HL-60 (cell line): Measurements from ENCODE around the gene EXOG.
A peak's percentile ranks its signal among the peaks of the same experiment; 100 is the strongest.

ENCODE experiments used
- DNase-seq, 2 experiments: peaks; one replicate each; pipeline ENCODE4 v3.0.0-alpha.2; 2010 to 2020; ENCODE audit warnings: low read depth in 1 of 2, low spot score in 1 of 2
- H3K27ac ChIP-seq: fragments of 250-450 bp; sonication (Bioruptor Pico); replicated peaks from 2 replicates; pipeline ENCODE4 v1.5.1; 2020; ENCODE audit warnings: mild to moderate bottlenecking, moderate library complexity
- H3K27me3 ChIP-seq: fragments of 250-450 bp; sonication (Bioruptor Pico); 2 replicates; pipeline ENCODE4 v1.5.1; 2021; ENCODE audit warnings: mild to moderate bottlenecking, moderate library complexity; ENCODE audit not compliant: insufficient read depth, poor library complexity, severe bottlenecking
- H3K4me3 ChIP-seq: replicated peaks from 2 replicates; pipeline ENCODE4 v1.5.1; 2011; ENCODE audit warnings: mild to moderate bottlenecking, control low read depth, low read length; ENCODE audit not compliant: insufficient read depth
- CTCF ChIP-seq: IDR thresholded peaks from one replicate; pipeline ENCODE4 v1.5.1; 2011; ENCODE audit warnings: low read length, control low read depth, inconsistent platforms; ENCODE audit not compliant: insufficient read depth
- GABPA ChIP-seq: IDR thresholded peaks from 2 replicates; pipeline ENCODE4 v1.6.1; 2012; ENCODE audit warnings: low read depth
- POLR2AphosphoS5 ChIP-seq: IDR thresholded peaks from 2 replicates; pipeline ENCODE4 v1.6.1; 2012; ENCODE audit warnings: low read depth
- REST ChIP-seq: IDR thresholded peaks from 2 replicates; pipeline ENCODE4 v1.6.1; 2012; ENCODE audit warnings: low read depth; ENCODE audit not compliant: insufficient replicate concordance
- SPI1 ChIP-seq: IDR thresholded peaks from 2 replicates; pipeline ENCODE4 v1.6.1; 2012; ENCODE audit warnings: low read depth, mild to moderate bottlenecking, borderline replicate concordance

EXOG gene

GRCh38 chr3:38453075-38453912 is 42.8 kb upstream of the EXOG start, which contains the start of gene ACVR2B:
Gene ACVR2B (plus strand): TSS chr3:38453890. CDS start chr3:38454323, 433 bp downstream.
- peak; percentile 54 to 57 for DNase-seq
- Histone ChIP-seq H3K27ac (0 out of 2 replicates have a peak within 1 kb of the TSS, but pooled peaks have one; percentile 14), H3K27me3 (peaks cover 5% of the 10 kb centered on the region), H3K4me3 (peak within 1 kb of the TSS; percentile 61)
- no peak for TF ChIP-seq REST
- TF ChIP-seq GABPA: no peak

GRCh38 chr3:38453913-38454177 is 42.3 kb upstream of the EXOG start:
- Histone ChIP-seq H3K27ac (no peak overlapping the region), H3K27me3 (peaks cover 5% of the 10 kb centered on the region)

GRCh38 chr3:38454178-38454883 is 41.8 kb upstream of the EXOG start:
- DNase-seq: peak in 1 of 2 experiments; percentile 8
- 0 out of 2 replicates have a peak overlapping the region, but pooled peaks have one; percentile 14 for H3K27ac ChIP-seq
- TF ChIP-seq SPI1 (no peak), POLR2AphosphoS5 (peak; percentile 30; the same call in 1 of the 2 replicates)

More at GRCh38 chr3:38453913-38454177, 42.3 kb upstream of the EXOG start:
- no peak for TF ChIP-seq CTCF
- TF ChIP-seq REST: no peak
- no peak for TF ChIP-seq GABPA
- TF ChIP-seq POLR2AphosphoS5: no peak
- TF ChIP-seq SPI1: no peak
- H3K4me3 ChIP-seq: peak overlapping the region; percentile 61
- no peak for DNase-seq

GRCh38 chr3:38454884-38455638 is 41.1 kb upstream of the EXOG start:
- Histone ChIP-seq H3K27me3 (peaks cover 5% of the 10 kb centered on the region), H3K4me3 (peak overlapping the region; percentile 61), H3K27ac (no peak overlapping the region)
- DNase-seq: peak in 1 of 2 experiments; percentile 36
- 0 out of 2 replicates have a peak, but pooled peaks have one; percentile 15 for TF ChIP-seq POLR2AphosphoS5
- TF ChIP-seq GABPA: no peak

More at GRCh38 chr3:38454178-38454883, 41.8 kb upstream of the EXOG start:
- Histone ChIP-seq H3K27me3 (peaks cover 5% of the 10 kb centered on the region), H3K4me3 (peak overlapping the region; percentile 61)
